Smooth muscle cell (in vitro differentiated cells): ENCODE measurements around the gene MYO1A. TPM values are rescaled to one million over a fixed set of nuclear protein-coding genes. Genes with fewer than 3 reads are reported as not detected.

Source experiments
- DNase-seq: peaks from one replicate; lab custom pipeline; 2025; ENCODE audit not compliant: unreplicated experiment; lab: John Stamatoyannopoulos, UW
- H2AFZ ChIP-seq: fragments of 200-600 bp; sonication (generic); 2 replicates; pipeline ENCODE4 v1.6.0; 2016; ENCODE audit warnings: antibody characterized with exemption, low read depth, mild to moderate bottlenecking
- H3F3A ChIP-seq: fragments of 200-600 bp; sonication (generic); 2 replicates; pipeline ENCODE4 v1.6.0; 2017; ENCODE audit warnings: antibody characterized with exemption, low read depth
- H3K27ac ChIP-seq: fragments of 200-600 bp; sonication (generic); 2 replicates; pipeline ENCODE4 v1.5.1; 2016; ENCODE audit warnings: low read depth, mild to moderate bottlenecking
- H3K27me3 ChIP-seq: fragments of 200-600 bp; sonication (generic); 2 replicates; pipeline ENCODE4 v1.6.1; 2016; ENCODE audit warnings: low read depth, mild to moderate bottlenecking
- H3K36me3 ChIP-seq: fragments of 200-600 bp; sonication (generic); 2 replicates; pipeline ENCODE4 v1.5.1; 2016; ENCODE audit warnings: low read depth
- H3K4me1 ChIP-seq: fragments of 200-600 bp; sonication (generic); 2 replicates; pipeline ENCODE4 v1.5.1; 2016; ENCODE audit warnings: low read depth
- H3K4me2 ChIP-seq: fragments of 200-600 bp; sonication (generic); 2 replicates; pipeline ENCODE4 v1.6.0; 2016; ENCODE audit warnings: mild to moderate bottlenecking
- H3K4me3 ChIP-seq: fragments of 200-600 bp; sonication (generic); 2 replicates; pipeline ENCODE4 v1.5.1; 2016; ENCODE audit warnings: mild to moderate bottlenecking
- H3K79me2 ChIP-seq: fragments of 200-600 bp; sonication (generic); 2 replicates; pipeline ENCODE4 v1.6.0; 2016; ENCODE audit warnings: low read depth, mild to moderate bottlenecking
- H3K9ac ChIP-seq: fragments of 200-600 bp; sonication (generic); 2 replicates; pipeline ENCODE4 v1.6.0; 2016; ENCODE audit warnings: low read depth
- H3K9me3 ChIP-seq: fragments of 200-600 bp; sonication (generic); replicated peaks from 2 replicates; pipeline ENCODE4 v1.5.1; 2016; ENCODE audit warnings: low read depth
- H4K20me1 ChIP-seq: fragments of 200-600 bp; sonication (generic); 2 replicates; pipeline ENCODE4 v1.6.0; 2016; ENCODE audit warnings: low read depth
- WGBS: methylation state at CpG from one replicate; pipeline ENCODE4 v1.1.7; 2016; ENCODE audit warnings: low lambda C conversion rate; 5-methylcytosine and 5-hydroxymethylcytosine counted together
- polyA plus RNA-seq: library from polyadenylated mRNA; unstranded; fragments of >200 nt; fragmentation: Nextera tagmentation; extraction: Ambion mirVana; gene quantifications from 2 replicates; pipeline ENCODE4 v1.2.1, GENCODE V29; 2016
- total RNA-seq: library from RNA; depleted of rRNA; stranded (reverse); fragments of >200 nt; gene quantifications from 2 replicates; pipeline ENCODE4 v1.2.3, GENCODE V29; 2014
- TF ChIP-seq, protein P1 (sequence below): fragments of 200-600 bp; sonication (generic); IDR thresholded peaks from 2 replicates; pipeline ENCODE4 v1.5.1; 2017; ENCODE audit warnings: borderline replicate concordance, mild to moderate bottlenecking, antibody characterized with exemption; ENCODE audit not compliant: insufficient read depth, poor library complexity, severe bottlenecking

The MYO1A gene
- total and polyA plus RNA-seq, 2 experiments from 2014 or later = not detected

DNA sequence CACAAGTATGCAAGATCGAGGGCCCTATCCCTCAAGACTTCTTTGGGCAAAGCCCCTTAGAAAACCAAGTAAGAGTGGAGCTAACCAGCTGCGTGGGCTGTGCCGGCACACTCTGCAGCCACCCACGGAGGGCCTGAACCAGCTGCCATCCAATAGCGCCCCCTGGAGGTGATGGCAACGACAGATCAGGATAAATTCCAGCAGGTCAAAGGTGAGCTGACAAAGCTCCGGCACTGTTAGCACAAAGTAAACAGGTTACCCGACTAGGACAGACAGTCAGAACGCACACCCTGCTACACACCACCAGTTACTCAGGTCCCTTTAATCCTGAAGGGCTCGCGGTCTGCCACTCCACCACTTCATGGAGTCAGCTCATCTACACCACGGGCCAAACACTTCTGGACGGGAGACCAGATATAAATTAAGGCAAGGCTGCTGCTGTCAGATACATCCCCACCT, 48.5 kb downstream of the MYO1A start:
- Histone ChIP-seq H2AFZ (no peak overlapping the region), H3F3A (no peaks in the 10 kb centered on the region), H3K36me3 (no peaks in the 10 kb centered on the region), H4K20me1 (peaks cover 59% of the 10 kb centered on the region), H3K27ac (no peak overlapping the region), H3K9me3 (no peaks in the 10 kb centered on the region), H3K4me1 (peaks cover 7% of the 10 kb centered on the region), H3K9ac (no peak overlapping the region), H3K79me2 (peaks cover 49% of the 10 kb centered on the region), H3K27me3 (no peaks in the 10 kb centered on the region), H3K4me3 (no peak overlapping the region), H3K4me2 (no peak overlapping the region)
- TF ChIP-seq, protein P1, sequence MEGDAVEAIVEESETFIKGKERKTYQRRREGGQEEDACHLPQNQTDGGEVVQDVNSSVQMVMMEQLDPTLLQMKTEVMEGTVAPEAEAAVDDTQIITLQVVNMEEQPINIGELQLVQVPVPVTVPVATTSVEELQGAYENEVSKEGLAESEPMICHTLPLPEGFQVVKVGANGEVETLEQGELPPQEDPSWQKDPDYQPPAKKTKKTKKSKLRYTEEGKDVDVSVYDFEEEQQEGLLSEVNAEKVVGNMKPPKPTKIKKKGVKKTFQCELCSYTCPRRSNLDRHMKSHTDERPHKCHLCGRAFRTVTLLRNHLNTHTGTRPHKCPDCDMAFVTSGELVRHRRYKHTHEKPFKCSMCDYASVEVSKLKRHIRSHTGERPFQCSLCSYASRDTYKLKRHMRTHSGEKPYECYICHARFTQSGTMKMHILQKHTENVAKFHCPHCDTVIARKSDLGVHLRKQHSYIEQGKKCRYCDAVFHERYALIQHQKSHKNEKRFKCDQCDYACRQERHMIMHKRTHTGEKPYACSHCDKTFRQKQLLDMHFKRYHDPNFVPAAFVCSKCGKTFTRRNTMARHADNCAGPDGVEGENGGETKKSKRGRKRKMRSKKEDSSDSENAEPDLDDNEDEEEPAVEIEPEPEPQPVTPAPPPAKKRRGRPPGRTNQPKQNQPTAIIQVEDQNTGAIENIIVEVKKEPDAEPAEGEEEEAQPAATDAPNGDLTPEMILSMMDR = peak; percentile 83
- 49% methylated on average over 13 of the region's 13 CpGs for WGBS
- DNase-seq = peak; percentile 11

DNA sequence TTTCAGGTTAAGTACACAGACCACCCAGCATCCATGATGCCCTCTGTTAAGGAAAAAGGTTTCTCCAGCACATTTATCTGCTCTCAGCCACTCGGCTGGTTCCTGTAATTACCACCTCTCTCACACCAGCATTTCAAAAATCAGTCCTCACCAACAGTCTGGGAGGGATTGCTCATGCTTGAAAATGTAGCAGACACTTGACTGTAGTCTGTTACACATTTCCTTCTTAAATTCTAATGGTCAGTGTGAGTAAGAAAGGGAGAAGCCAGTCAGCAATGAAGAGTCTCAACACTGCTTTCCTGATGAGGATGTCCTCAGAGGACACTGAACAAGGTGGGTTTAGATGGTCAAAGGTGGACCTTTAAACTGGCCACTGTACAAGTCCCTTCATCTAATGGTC, 49.5 kb downstream of the MYO1A start:
- H3K79me2 ChIP-seq = peaks cover 42% of the 10 kb centered on the region
- H3F3A ChIP-seq = no peaks in the 10 kb centered on the region

DNA sequence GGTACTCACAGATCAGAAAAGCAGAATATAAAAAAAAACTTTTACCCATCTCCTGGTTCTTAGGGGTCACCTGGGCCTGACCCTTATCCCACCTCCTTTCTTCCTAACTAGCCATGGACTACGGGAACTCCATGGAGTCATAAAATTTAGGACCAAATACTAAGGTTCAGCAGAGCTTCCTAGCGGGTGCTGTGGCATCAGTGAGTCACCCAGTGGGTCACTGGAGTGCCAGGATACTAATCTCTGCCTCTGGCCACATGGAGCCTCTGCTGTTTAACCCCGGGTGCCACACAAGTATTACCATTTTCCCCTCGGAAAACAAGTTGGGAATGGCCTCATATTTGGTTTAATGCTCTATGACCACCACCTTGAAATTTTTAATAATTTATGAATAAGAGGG, 50.5 kb downstream of the MYO1A start:
- no peak overlapping the region for H3K9ac ChIP-seq
- no peaks in the 10 kb centered on the region for H3K4me1 ChIP-seq
- no peaks in the 10 kb centered on the region for H3K36me3 ChIP-seq
- no peak overlapping the region for H3K4me2 ChIP-seq
- no peaks in the 10 kb centered on the region for H3K9me3 ChIP-seq
- no peak overlapping the region for H2AFZ ChIP-seq
- H3K27ac ChIP-seq = no peak overlapping the region
- no peaks in the 10 kb centered on the region for H3F3A ChIP-seq
- peaks cover 59% of the 10 kb centered on the region for H4K20me1 ChIP-seq
- H3K4me3 ChIP-seq = no peak overlapping the region
- no peaks in the 10 kb centered on the region for H3K27me3 ChIP-seq
- TF ChIP-seq, protein P1 = no peak
- WGBS = 92% methylated on average over 4 of the region's 4 CpGs
- DNase-seq = no peak
- peaks cover 32% of the 10 kb centered on the region for H3K79me2 ChIP-seq

More for the DNA sequence above, 49.5 kb downstream of the MYO1A start:
- no peak overlapping the region for H3K4me2 ChIP-seq
- H3K36me3 ChIP-seq = no peaks in the 10 kb centered on the region
- no peak for DNase-seq
- no peak overlapping the region for H3K27ac ChIP-seq
- no peak overlapping the region for H2AFZ ChIP-seq
- no peaks in the 10 kb centered on the region for H3K27me3 ChIP-seq
- H3K9me3 ChIP-seq = no peaks in the 10 kb centered on the region
- WGBS = 61% methylated on average over 1 of the region's 1 CpG
- peaks cover 5% of the 10 kb centered on the region for H3K4me1 ChIP-seq
- peaks cover 59% of the 10 kb centered on the region for H4K20me1 ChIP-seq
- H3K4me3 ChIP-seq = no peak overlapping the region
- TF ChIP-seq, protein P1 = no peak
- no peak overlapping the region for H3K9ac ChIP-seq

DNA sequence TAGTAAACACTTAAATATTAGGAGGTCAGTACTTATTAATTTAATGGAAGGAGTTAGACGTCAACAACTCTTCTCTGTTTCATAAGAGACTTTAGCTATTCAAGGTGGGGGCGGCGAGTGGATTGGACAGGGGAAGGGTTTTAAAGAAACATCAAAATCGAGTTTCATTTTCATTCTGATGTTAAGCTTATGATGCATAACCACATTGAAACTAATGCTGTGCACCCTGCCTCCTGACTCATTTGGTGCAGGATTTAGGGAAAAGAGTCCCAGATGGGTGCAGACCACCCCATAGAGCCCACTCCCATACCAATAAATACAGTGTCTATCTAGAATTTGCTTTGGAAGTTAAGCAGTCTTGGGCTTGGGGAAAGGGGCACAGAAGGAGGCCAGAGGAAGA, 50.9 kb downstream of the MYO1A start:
- no peaks in the 10 kb centered on the region for H3F3A ChIP-seq
- no peak overlapping the region for H3K27ac ChIP-seq
- H3K4me2 ChIP-seq = no peak overlapping the region
- no peak for DNase-seq
- no peak overlapping the region for H3K9ac ChIP-seq
- no peak overlapping the region for H3K4me3 ChIP-seq
- no peaks in the 10 kb centered on the region for H3K27me3 ChIP-seq
- no peaks in the 10 kb centered on the region for H3K4me1 ChIP-seq
- no peaks in the 10 kb centered on the region for H3K36me3 ChIP-seq
- peaks cover 59% of the 10 kb centered on the region for H4K20me1 ChIP-seq
- H2AFZ ChIP-seq = no peak overlapping the region
- peaks cover 29% of the 10 kb centered on the region for H3K79me2 ChIP-seq
- TF ChIP-seq, protein P1 = no peak
- H3K9me3 ChIP-seq = no peaks in the 10 kb centered on the region
- 96% methylated on average over 4 of the region's 4 CpGs for WGBS
